IgD-negative memory B cell (primary cell): ENCODE data around the gene C5orf15. TPM values are rescaled to one million over a fixed set of nuclear protein-coding genes. Genes with fewer than 3 reads are reported as not detected.

Source experiments
- H3K27ac Mint-ChIP-seq, 3 donors: one replicate each; pipeline ENCODE4 v1.8.0; 2020 to 2022; ENCODE audit warnings: mild to moderate bottlenecking in 3 of 3, mixed read lengths in 3 of 3, moderate library complexity in 1 of 3
- H3K27me3 Mint-ChIP-seq: one replicate; pipeline ENCODE4 v1.8.0; 2021; ENCODE audit warnings: mixed read lengths
- H3K36me3 Mint-ChIP-seq: one replicate; pipeline ENCODE4 v1.8.0; 2020; ENCODE audit warnings: mild to moderate bottlenecking, mixed read lengths
- H3K4me1 Mint-ChIP-seq, 3 donors: one replicate each; pipeline ENCODE4 v1.8.0; 2020 to 2022; ENCODE audit warnings: mixed read lengths in 3 of 3, mild to moderate bottlenecking in 1 of 3
- H3K4me3 Mint-ChIP-seq, 4 donors: one replicate each; pipeline ENCODE4 v1.8.0; 2020 to 2022; ENCODE audit warnings: mild to moderate bottlenecking in 4 of 4, mixed read lengths in 4 of 4, moderate library complexity in 3 of 4
- H3K9me3 Mint-ChIP-seq, 3 donors: one replicate each; pipeline ENCODE4 v1.8.0; 2020 to 2021; ENCODE audit warnings: mixed read lengths in 3 of 3, mild to moderate bottlenecking in 1 of 3
- polyA plus RNA-seq: library from polyadenylated mRNA; unstranded; fragments of 300-500 nt; fragmentation: Illumina TruSeq; gene quantifications from one replicate; pipeline ENCODE4 v1.2.3, GENCODE V29; 2021

The C5orf15 gene
- polyA plus RNA-seq, 1 donor from 2014 or later, result 25.5 TPM

DNA sequence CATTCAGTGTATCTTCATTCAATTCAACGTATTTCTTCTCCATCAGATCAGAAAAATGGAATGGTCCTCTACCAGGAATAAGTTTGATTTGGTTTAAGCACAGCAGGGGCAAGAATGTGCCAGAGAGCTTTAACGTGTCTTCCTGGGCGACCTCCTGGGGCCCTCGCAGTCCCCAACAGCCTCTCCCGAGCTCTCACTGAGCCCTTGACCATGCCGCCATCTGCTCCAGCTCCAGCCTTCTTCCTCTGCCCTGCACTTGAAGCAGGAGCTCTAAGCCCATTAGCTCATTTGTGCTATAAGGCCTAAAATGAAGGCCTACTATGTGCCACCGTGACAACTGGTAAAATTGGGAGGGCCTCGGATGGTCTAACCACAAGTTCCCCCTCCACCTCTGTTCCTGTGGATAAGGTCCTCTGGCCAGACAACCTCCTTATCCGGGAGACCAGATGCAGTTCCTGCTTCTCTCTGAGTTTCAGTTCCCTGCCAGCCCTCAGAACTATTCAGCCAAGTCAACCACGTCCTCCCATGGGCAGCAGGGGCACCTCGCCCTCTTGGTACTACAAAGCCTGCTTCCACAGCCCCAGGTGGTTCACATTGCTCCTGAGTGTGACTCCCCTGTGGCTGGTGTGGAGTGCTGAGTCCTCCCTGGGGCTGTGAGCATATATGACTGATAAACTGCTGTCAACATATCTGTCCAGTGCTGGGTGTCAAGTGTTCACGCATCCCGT, 35.8 kb downstream of the C5orf15 start:
- Mint-ChIP-seq H3K36me3 (no peaks in the 10 kb centered on the region), H3K9me3 (no peaks in the 10 kb centered on the region), H3K4me3 (peak overlapping the region; percentile 12 to 93 (median 74)), H3K27me3 (no peaks in the 10 kb centered on the region), H3K4me1 (peaks cover 60 to 72% (median 68%) of the 10 kb centered on the region in 3 donors), H3K27ac (peak overlapping the region; percentile 90 to 97 (median 93))

DNA sequence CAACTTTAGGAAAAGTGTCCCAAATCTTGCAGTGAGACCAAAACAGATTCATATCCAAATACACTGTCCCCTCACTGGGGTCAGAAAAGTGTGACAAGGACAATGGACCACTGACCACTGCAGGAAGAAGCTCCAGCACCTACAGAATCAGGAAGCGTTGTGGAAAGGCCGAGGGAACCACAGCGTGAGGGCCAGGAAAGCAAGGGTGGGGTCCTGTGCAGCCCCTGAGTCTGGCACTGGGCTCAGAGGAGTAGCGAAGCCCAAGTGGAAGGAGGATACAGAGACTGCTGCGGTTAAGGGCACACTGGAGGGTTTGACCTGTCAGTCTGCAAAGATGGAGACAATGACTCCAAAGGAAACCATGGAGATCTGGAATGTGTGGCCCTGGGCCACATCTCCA, 36.9 kb downstream of the C5orf15 start:
- no peaks in the 10 kb centered on the region for H3K9me3 Mint-ChIP-seq
- peak overlapping the region in 1 of 4 donors; percentile 37 for H3K4me3 Mint-ChIP-seq
- no peaks in the 10 kb centered on the region for H3K27me3 Mint-ChIP-seq
- no peaks in the 10 kb centered on the region for H3K36me3 Mint-ChIP-seq
- peaks cover 57 to 63% (median 63%) of the 10 kb centered on the region in 3 donors for H3K4me1 Mint-ChIP-seq
- peak overlapping the region; percentile 63 to 97 (median 97) for H3K27ac Mint-ChIP-seq

DNA sequence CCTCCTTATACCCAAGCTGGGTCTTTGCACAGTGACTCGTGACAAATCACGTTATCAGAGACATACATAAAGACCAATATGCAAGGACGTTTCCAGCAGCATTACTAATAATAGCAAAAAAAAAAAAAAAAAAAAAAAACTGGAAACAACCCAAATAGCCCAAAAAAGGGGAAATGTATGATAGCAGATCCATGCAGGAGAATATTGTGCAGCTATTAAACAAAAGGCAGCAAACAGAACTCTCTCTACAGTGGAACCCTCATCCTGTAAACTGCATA, 37.7 kb downstream of the C5orf15 start:
- H3K27ac Mint-ChIP-seq, result peak overlapping the region in 2 of 3 donors; percentile 97

DNA sequence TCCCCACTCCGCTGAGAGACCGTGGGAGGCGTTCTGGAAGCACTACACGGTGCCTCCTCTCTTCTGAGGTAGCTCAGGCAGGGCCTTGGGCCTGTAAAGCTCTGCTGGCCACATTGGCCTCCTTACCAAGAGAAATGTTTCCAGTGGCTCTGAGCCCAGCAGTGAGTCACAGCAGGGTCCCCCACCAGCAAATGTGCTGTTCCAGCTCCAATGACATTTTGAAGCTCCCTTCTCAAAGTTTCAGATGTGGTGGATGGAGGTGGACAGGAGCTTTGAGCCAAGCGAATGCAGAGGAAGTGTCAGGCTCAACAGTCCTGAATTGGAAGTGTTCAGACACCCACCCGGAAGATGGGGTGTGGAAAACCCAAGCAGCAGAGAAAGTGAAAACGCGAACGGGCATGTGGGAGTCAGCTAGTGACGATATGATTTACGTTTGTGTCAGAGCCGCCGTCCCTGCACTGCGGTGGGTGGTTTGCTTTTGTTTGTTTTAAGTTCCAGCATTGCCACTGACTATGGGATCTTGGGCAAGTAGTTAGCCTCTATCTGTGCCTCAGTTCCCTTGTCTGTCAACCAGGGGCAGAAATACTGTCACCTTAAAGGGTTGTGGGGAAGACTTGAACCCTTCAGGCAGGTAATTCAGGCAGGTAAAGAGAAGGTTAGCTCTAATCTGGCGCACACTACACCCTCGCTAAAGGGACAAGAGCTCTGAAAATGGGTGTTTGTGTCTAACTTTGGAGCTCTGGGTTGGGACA, 38.2 kb downstream of the C5orf15 start:
- peak overlapping the region; percentile 37 to 90 (median 78) for H3K4me3 Mint-ChIP-seq

More for the DNA sequence above, 37.7 kb downstream of the C5orf15 start:
- Mint-ChIP-seq H3K36me3 (no peaks in the 10 kb centered on the region), H3K27me3 (no peaks in the 10 kb centered on the region), H3K4me3 (peak overlapping the region; percentile 37 to 90 (median 78)), H3K9me3 (no peaks in the 10 kb centered on the region), H3K4me1 (peaks cover 58 to 63% (median 61%) of the 10 kb centered on the region in 3 donors)

DNA sequence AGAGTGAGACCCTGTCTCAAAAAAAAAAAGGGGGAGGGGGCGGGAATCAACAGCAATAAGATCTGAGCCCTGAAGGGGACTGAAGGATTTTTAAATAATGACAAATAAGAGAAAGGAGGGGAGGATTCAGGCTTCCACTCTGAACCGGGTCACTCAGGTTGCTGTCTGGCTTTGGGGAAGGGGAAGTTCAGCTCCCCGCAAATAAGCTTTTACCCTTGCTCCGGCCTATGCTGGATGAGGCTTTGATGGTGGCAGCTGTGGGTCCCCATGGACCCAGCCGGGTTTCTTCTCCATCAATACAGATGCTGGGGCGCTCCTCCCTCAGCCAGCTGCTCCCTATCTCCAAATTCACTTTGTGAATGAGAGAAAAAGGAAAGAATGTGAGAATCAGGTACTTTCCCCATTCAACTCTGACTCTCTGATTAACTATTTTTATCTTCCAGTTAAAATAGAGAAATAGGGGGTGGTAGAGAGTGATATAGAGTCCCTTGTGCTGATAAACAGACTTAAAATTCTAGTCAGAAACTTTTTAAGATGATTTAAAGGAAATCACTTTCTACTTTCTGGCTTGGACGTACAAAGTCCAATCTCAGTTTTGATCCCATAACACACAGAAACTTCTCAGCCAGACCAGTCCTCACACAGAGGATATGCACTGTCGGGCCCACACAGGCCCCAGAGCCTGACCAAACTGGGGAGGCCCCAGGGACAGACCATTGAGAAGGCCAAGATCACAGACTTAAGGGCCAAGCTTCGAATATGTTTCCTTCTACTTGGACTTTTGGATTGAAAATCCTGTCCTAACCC, 39.6 kb downstream of the C5orf15 start:
- Mint-ChIP-seq H3K4me1 (peaks cover 51 to 55% (median 54%) of the 10 kb centered on the region in 3 donors), H3K27me3 (no peaks in the 10 kb centered on the region), H3K4me3 (peak overlapping the region in 3 of 4 donors; percentile 72 to 83 (median 79)), H3K27ac (peak overlapping the region; percentile 96 to 97 (median 97)), H3K9me3 (no peaks in the 10 kb centered on the region), H3K36me3 (no peaks in the 10 kb centered on the region)

More for the DNA sequence above, 38.2 kb downstream of the C5orf15 start:
- Mint-ChIP-seq H3K27me3 (no peaks in the 10 kb centered on the region), H3K27ac (peak overlapping the region; percentile 96 to 97 (median 97)), H3K36me3 (no peaks in the 10 kb centered on the region), H3K9me3 (no peaks in the 10 kb centered on the region), H3K4me1 (peaks cover 55 to 62% (median 60%) of the 10 kb centered on the region in 3 donors)

DNA sequence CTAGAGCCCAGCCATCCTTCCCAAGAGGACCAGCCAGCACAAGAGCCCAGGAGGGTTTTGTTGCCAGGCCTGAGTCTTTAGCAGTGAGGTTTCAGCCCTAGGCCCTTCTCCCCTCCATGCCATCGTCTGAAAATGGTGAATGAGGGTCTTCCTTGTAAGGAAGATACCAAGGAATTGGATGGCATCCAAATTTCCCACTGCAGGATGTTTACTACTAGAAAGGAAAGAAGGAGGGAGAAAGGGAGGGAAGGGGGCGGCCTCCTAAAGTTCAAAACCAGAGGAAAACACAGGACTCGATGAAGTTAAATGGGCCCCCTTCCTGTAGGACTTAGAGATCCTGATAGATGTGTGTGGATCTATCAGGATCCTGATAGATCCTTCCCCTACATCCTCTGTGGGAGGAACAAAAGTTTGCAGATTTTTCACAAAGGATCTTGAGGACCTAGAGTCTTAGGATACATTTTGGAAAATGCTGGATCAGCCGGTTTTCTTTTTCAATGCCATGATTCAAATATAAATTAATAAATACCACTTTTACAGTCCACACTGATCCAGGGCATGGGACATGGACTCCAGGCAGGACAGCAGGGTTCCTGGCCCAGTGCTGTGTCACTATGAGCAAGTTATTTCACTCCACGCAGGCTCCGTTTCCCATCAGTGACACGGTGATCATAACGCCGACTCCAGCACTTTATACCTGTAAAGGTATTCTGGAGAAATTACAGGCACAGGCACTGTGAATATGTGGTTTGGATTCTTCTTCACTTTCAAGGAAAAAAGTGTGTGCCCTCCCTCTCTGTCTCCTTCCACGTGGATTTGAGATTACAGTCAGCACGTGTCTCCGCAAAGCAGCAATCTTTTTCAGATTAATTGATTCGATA, 40.9 kb downstream of the C5orf15 start:
- Mint-ChIP-seq H3K4me3 (peak overlapping the region in 2 of 4 donors; percentile 35 to 63), H3K9me3 (no peaks in the 10 kb centered on the region), H3K36me3 (peaks cover 1% of the 10 kb centered on the region), H3K4me1 (peaks cover 42 to 52% (median 46%) of the 10 kb centered on the region in 3 donors), H3K27ac (peak overlapping the region in 2 of 3 donors; percentile 59 to 97), H3K27me3 (no peaks in the 10 kb centered on the region)

DNA sequence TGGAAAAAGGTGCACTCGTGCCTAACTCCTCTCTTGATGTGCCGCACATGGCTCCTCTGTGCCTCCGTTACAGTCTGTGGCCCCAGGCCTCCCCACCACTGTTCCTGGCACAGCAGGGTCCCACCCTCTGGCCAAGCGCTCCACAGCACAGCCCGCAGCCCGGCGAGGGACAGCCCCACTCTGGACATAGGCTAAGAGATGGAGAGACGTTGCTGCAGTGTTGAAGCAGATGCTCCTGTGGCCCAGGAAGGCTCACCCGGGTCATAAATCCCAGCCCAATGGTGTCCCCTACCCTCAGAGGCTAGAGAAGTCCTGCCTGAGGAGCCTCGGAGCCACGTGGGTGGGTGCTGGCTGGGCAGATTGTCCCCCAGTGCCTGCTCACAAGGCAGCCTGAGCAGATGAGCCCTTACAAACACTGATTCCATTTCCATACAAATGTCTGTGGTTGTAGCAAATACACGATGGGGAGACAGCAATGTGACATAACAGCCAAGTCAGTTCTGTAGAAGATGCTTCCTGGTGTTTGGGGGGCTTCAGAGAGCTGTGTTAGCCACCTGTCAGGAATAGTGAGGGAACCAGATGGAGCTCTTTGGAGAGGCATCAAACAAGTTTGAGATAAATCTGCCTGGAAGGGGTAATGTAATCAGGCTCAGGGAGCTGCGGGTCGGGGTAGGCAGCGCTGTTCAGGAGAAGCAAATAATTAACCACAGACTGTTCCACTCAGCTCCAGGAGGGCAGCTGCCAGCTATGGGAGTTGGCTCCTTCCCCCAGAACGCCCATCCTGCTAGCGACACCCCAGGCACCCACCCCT, 41.7 kb downstream of the C5orf15 start:
- peaks cover 39 to 55% (median 45%) of the 10 kb centered on the region in 3 donors for H3K4me1 Mint-ChIP-seq
- H3K36me3 Mint-ChIP-seq, result peaks cover 1% of the 10 kb centered on the region
- H3K27me3 Mint-ChIP-seq, result no peaks in the 10 kb centered on the region
- peak overlapping the region in 1 of 4 donors; percentile 63 for H3K4me3 Mint-ChIP-seq
- H3K9me3 Mint-ChIP-seq, result no peaks in the 10 kb centered on the region
- H3K27ac Mint-ChIP-seq, result peak overlapping the region in 1 of 3 donors; percentile 51

DNA sequence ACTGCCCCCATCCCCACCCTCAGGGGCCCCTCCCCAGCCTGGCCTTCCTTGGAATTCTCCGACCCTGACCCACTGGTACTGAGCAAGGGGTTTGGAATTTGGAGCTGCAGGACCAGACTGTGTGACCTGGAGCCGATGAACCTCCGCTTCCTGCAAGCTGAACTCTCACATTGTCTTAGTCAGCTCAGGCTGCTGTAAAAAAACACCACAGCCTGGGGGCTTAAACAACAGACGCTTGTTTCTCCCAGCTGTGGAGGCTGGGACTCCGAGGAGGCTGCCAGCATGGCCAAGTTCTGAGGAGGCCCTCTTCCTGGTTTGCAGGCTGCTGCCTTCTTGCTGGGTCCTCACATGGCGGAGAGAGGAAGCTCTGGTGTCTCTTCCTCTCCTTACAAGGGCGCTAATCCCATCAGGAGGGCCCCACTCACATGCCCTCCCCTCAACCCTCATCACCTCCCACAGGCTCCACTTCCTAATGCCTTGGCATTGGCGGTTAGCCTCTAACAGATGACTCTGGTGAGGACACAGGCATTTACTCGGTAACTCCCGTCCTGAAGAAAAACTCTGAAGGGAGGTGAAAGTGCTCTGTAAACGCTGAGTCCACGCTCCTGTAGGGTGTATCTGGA, 42.4 kb downstream of the C5orf15 start:
- no peaks in the 10 kb centered on the region for H3K27me3 Mint-ChIP-seq
- no peak overlapping the region for H3K4me3 Mint-ChIP-seq
- no peaks in the 10 kb centered on the region for H3K9me3 Mint-ChIP-seq
- H3K4me1 Mint-ChIP-seq, result peaks cover 32 to 49% (median 37%) of the 10 kb centered on the region in 3 donors
- peaks cover 1% of the 10 kb centered on the region for H3K36me3 Mint-ChIP-seq
- peak overlapping the region in 1 of 3 donors; percentile 37 for H3K27ac Mint-ChIP-seq

DNA sequence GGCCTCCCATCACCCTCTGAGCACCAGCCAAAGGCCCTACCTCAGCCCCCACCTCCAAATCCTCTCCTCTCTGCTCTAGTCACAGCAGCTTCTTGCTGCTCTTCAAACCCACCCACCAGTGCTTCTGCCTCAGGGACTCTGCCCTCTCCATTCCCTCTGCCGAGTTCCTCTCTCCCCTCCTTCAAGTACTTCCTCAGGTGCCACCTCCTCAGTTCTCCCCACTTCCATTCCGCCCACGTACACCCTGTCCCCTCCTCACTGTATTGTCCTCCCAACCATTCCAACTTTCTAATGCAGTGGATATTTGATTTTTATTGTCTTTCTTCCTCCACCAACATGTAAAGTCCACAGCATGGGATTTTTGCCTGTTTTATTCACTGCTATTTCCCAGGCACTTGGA, 43.2 kb downstream of the C5orf15 start:
- Mint-ChIP-seq H3K4me1 (peaks cover 27 to 47% (median 36%) of the 10 kb centered on the region in 3 donors), H3K36me3 (peaks cover 1% of the 10 kb centered on the region), H3K27me3 (no peaks in the 10 kb centered on the region), H3K9me3 (no peaks in the 10 kb centered on the region), H3K27ac (peak overlapping the region in 1 of 3 donors; percentile 8), H3K4me3 (no peak overlapping the region)

DNA sequence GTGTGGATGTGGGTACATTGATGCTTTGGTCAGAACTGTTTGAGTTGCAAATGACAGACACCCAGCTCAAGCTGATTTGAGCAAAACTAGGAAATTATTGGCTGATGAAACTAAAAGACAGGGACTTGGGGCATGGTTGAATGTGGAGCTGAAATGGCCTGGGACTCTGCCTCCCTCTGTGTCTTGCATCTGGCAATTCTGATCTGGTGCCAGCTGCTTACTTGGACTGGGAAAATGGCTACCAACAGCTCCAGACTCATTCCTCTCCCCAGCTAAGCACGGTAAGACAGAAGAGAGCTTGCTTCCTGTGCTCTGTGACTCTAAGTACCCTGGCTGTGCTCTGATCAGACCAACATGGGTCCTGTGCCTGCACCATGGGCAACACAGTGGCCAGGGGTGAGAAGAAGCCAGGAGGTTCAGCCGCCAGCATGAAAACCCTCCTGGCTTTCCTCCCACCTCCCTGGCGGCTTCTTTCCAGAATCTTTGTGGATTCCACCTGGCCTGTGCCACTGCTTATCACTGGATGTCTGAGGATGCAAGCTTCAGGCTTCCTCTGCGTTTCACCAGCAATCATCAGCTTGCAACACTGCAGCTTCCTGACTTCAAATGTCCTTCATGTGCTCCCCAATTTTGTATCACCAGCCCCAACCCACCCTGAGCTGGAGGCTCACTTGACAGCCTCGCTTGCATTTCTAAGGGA, 44.1 kb downstream of the C5orf15 start:
- no peaks in the 10 kb centered on the region for H3K9me3 Mint-ChIP-seq
- peaks cover 1% of the 10 kb centered on the region for H3K36me3 Mint-ChIP-seq
- no peak overlapping the region for H3K4me3 Mint-ChIP-seq
- H3K27ac Mint-ChIP-seq, result no peak overlapping the region
- H3K27me3 Mint-ChIP-seq, result no peaks in the 10 kb centered on the region
- H3K4me1 Mint-ChIP-seq, result peaks cover 28 to 49% (median 36%) of the 10 kb centered on the region in 3 donors

DNA sequence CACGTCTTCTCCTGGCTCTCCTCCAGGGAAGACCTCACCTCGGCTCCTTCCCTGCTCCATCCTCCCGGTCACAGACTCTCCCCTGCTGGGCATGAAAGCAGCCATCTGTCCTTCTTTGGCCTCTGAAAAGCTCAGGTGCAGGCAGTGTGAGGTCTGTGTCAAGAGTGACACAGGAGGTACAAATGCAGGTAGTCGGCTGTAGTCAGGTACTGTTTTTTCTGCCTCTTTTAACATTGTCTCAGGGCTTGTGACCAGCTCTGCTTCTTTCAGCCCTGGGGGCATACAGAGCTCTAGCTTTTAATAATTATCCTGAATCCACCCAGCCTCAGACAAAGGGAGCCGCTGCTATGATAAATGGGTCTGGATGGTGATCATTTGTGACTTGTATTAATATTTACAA, 46.4 kb downstream of the C5orf15 start:
- no peak overlapping the region for H3K27ac Mint-ChIP-seq

DNA sequence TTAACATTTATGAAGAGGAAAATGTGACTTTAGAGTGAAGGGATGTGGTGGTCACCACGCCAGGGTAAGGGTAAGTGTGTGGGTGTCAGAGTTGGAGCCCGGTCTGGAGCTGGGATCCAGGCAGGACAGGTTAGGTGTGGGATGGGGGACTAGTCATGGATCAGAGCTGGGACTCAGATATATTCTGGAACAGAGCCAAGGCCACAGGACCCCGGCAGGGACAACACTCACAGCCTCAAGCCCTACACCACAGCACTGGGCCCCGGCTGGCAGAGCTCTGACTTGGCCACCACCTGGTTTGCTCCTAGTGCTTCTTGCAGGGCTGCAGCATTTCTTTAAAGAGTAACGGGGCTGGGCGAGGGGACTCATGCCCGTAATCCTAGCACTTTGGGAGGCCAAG, 47.4 kb downstream of the C5orf15 start:
- Mint-ChIP-seq H3K27ac (no peak overlapping the region), H3K4me1 (peaks cover 19 to 48% (median 25%) of the 10 kb centered on the region in 3 donors)

More for the DNA sequence above, 46.4 kb downstream of the C5orf15 start:
- Mint-ChIP-seq H3K27me3 (no peaks in the 10 kb centered on the region), H3K9me3 (no peaks in the 10 kb centered on the region), H3K36me3 (peaks cover 1% of the 10 kb centered on the region), H3K4me1 (peaks cover 19 to 47% (median 25%) of the 10 kb centered on the region in 3 donors), H3K4me3 (no peak overlapping the region)

More for the DNA sequence above, 47.4 kb downstream of the C5orf15 start:
- Mint-ChIP-seq H3K27me3 (no peaks in the 10 kb centered on the region), H3K4me3 (no peak overlapping the region), H3K9me3 (no peaks in the 10 kb centered on the region), H3K36me3 (peaks cover 1% of the 10 kb centered on the region)
